HS-27A (cell line): Measurements from ENCODE around the gene ANO7.
"Not testable (repeated sequence)": the region's sequence is repeated elsewhere in the genome, so short reads cannot be mapped to it uniquely, and the experiment has no call there.

Source experiments
- DNase-seq: peaks from one replicate; pipeline ENCODE4 v3.0.0-alpha.2; 2012; ENCODE audit warnings: low read depth, missing footprints

Gene ANO7

DNA sequence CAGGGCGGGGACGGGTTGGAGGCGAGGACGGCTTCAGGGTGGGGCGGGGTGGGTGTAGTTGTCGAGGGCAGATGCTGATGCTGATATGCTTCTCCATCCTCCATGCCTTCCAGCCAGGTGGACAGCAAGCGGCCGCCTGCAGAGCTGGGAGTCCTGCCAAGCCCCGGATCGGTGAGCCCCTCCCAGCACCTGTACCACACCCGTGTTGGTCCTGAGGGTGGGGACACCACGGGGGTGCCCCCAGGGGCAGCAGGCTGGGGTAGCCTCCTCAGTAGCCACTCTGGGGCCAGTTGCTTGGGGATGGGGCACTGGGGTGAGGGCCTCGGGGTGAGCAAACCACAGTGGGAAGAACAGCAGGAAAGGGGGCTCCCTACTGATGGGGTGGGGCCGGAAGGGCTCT, 2.6 kb downstream of the ANO7 start:
- DNase-seq = no peak

DNA sequence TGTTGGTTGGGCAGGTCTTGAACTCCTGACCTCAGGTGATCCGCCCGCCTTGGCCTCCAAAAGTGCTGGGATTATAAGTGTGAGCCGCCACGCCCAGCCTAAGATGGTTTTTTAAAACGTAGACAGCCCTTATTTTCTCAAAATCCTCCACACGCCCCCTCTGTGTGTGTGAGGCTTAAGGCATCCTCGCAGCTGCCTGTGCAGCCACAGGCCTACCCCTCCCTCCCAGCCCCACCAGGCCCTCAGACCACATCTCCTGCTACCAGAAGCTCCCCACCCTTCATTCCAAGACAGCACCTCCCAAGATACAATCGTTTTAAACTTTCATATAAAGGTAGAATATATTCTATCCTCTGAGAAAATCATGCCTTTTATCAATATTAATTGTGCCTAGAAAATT, 4.8 kb downstream of the ANO7 start:
- no peak for DNase-seq

DNA sequence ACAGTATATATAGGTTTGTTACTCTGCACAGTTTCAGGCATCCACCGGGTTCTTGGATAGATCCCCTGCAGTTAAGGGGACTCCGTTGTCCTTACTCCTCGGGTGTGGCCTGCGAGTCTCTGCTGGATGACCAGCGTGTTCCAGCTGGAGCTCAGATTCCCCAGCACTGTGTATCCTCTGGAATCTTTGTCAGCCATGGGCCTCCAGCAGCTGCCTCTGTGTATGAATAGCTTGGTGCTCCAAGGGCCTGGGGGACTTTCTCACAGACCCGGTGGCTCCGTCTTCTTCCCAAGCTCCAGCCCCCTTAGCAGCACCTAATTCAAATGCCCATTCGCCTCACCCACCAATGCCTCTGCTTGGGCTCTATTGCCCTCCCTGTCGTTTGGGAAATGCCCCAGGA, 6.3 kb downstream of the ANO7 start:
- no peak for DNase-seq

DNA sequence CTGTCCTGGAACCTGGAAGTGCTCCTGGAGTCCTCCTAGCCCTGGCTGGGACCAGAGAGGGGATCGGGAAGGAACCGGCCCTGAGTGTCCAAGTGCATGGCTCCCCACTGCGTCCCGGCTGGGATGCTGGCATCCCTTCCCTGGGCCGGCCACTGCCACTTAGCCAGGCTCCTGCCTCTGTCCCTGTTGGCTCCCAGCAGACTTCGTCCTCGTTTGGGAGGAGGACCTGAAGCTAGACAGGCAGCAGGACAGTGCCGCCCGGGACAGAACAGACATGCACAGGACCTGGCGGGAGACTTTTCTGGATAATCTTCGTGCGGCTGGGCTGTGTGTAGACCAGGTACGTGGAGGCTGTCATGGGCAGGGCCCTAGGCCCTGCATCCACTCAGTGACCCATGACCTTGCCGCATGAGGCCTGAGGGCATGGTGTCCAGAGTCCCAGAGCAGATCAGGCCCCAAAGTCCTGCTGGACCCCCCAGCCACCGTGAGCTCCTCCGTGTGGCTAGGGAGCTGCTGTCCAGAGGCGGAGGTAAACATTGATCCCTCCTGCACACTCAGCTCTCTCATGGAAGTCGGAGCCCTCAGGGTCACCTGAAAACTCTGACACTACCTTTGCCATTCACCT, 7.1 kb downstream of the ANO7 start:
- DNase-seq = no peak

DNA sequence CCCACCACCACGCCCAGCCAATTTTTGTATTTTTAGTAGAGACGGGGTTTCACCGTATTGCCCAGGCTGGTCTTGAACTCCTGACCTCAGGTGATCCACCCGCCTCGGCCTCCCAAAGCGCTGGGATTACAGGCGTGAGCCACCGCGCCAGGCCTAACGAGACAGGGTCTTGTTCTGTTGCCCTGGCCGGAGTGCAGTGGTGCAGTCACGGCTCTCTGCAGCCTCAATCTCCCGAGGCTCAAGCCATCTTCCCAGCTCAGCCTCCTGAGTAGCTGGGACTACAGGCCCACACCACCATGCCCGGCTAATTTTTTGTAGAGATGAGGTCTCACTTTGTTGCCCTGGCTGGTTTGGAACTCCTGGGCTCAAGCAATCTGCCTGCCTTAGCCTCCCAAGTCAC, 8.8 kb downstream of the ANO7 start:
- DNase-seq = not testable (repeated sequence)

DNA sequence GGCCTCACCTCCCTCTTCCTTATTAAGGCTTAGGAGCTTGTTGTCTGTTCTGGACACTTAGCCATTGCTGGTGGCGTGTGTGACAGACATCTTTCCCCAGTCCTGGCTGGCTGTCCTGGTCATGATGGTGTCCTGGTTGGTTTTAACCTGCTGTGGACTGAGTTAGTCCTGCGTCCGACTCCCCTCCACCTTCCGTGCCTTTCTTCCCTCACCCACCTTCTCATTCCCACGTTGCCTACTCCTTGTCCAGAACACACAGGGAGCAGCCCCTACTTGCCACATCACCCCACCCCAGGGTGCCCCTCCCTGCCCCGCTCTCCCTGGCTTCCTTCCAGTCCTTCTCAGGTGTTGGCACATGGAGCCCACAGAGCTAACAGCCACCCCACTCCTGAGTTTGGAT, 9.5 kb downstream of the ANO7 start:
- DNase-seq = no peak

DNA sequence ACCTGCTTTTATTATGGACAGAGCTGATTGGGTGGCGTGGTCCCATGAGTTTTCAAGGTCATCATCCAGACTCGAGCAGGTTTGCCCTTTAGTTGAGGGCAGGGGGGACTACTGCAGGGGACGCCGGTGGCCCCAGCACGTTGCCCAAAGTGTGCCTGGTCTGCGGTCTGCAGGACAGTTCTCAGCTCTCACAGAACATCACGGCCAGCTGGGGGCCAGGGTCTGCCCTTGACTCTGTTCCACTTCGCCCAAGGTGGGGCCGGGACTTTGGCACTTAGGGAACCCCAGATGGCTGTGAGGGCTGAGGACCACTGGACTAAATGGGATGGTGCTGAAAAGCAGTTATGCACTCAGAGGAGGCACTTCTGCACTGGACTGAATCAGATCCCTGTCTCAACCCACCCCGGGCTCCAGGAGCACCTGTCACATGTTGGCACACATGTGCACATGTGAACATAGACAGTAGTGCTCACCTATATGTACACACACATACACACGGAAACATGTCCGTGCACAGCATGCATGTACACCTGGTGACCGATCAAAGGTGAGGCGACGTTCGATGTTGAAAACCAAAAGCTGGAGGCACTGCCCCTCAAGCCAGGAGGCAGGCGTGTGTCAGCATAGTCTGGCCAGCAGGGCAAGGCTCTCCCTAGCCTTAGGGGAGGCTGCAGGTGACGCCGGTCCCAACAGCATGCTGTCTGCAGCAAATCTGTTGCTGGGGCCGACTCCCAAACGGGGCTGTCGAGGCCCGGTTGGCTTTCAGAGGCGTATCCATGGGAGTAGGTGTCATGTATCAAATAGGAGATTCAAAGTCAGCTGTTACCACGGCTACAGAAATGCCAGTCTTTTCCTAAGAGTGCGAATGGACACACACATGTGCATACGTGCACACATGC, 10.2 kb downstream of the ANO7 start:
- no peak for DNase-seq

DNA sequence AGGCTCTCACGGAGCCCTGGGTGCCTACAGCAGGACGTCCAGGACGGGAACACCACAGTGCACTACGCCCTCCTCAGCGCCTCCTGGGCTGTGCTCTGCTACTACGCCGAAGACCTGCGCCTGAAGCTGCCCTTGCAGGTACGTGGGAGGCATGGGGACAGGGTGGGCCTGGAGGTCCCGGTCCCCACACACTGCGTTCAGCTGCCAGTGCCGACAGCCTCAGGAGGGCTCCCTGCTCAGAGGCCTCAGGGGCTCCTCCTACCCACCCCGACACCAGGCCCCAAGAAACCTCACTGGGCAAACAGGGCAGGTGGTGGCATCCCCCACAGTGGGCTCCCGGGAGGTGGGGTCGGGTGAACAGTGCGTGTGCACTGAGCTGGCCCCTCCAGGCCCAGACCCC, 10.8 kb downstream of the ANO7 start:
- DNase-seq = no peak

DNA sequence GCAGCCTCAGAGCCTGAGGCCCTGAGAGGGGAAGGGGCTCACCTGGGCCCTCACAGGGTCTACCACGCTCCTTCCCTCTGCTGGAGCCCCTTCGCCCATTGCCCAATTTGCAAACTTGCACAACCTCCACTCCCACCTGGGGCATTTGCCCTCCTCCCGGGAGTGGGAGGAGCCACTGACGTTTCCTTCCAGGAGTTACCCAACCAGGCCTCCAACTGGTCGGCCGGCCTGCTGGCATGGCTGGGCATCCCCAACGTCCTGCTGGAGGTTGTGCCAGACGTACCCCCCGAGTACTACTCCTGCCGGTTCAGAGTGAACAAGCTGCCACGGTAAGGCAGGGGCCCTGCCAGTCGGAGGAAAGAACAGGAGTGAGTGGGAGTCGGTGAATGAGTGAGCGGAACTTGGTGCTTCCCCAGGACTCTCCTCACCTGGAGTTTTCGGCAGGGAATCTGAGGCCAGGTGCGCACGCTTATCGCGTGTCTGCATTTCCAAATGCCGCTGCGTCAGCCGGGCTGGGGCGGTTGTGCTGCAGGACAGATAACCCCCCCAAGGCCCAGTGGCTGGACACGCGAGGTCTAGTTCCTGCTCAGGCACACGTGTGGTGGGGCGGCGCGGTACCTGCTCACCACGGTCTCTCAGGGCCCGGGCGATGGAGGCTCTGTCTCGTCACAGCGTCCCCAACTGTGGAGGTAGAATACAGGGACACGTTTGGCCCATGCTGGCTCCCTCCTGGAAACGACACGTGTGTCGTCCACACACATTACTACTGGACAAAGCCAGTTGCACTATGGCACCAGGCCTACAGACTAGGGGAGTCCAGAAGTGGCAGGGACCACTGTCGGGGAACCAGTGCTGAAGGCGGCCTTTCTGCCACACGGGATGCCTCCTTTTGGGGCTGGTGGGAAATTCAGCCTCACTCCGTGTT, 11.7 kb downstream of the ANO7 start:
- no peak for DNase-seq

DNA sequence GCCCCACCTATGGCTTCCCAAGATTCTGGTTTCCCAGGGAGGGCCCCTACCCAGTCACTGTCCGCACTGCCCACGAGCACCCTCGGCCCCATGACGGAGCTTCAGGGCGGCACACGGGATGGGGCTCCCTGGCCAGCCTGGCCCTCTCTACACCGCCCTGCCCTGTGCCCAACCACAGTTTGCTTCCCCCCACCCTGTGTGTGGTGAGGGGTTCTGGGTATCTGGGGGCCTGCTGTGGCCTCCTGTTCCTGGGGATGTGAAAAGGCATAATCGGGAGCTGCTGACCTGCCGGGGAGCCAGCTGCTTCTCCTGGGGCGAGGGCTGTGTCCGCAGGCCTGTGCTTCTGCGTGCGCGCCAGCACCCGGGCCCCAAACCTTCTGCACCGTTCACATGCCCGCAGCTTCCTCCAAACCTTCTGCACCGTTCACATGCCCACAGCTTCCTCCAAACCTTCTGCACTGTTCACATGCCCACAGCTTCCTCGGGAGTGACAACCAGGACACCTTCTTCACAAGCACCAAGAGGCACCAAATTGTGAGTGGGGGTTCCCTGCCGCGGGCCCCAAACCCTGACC, 12.4 kb downstream of the ANO7 start:
- no peak for DNase-seq

DNA sequence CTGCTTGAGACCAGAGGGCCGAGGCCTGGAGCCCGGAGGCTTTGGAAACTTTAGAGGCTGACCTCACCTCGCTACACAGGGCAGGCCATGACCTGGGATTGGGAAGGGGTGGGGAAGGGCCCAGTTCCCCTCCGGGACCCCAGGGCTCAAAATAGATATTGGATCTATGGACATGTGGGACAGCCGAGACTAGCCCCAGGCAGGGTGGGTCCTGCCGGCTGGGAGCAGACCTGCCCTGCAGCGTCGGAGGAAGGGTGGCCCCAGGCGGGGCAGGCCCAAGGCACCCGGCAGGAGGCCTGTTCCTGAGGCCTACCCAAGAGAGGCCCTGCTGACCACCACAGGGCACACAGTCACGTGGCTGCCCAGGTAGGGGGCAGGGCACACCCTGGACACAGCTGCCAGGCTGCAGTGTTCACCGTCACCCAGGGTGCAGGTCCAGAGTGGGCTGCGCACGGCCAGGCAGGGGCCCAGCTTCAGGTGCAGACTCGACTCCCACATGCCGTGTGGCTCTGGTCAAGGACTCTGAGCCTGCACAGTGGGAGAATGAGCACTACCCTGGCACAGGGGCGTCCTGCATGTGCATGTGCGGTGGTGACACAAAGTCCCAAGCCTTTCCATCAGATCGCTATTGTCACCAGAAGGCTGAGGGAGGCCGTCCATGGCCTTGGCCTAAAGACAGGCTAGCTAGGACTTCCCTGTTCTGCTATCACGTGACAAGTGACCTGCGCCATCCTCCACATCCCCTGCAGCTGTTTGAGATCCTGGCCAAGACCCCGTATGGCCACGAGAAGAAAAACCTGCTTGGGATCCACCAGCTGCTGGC, 13.2 kb downstream of the ANO7 start:
- DNase-seq = no peak

DNA sequence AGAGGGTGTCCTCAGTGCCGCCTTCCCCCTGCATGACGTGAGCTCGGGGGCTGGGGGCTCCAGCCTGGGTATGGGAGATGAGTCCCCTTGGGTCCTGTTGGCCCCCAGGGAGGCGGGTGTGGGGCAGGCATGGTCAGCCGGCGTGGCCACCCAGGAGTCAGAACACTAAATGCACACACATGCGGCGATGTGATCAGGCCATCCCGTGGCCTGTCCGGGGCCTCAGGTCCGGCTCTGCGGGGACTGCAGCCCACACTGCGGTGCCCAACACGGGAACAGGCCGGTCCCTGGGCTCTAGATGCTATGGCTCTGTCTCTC, 13.8 kb downstream of the ANO7 start:
- no peak for DNase-seq

DNA sequence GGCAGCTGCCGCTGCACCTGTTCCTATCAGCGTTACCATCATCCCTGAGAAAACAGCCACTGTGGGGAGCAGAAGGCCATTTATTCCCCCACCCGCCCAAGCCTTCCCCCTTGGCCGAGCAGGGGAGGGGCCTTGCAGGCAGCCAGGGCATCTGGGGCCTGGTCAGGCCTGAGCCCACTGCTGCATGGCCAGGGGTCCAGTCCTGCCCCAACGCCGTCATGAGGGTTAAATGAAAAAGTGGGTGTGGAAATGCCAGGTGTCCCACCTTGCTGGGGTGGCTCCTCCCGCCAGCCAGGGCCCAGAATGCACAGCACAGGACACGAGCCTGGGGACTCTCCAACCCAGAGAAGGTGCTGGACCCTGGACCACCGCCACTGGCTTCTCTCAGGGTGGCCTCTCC, 14.2 kb downstream of the ANO7 start:
- no peak for DNase-seq

DNA sequence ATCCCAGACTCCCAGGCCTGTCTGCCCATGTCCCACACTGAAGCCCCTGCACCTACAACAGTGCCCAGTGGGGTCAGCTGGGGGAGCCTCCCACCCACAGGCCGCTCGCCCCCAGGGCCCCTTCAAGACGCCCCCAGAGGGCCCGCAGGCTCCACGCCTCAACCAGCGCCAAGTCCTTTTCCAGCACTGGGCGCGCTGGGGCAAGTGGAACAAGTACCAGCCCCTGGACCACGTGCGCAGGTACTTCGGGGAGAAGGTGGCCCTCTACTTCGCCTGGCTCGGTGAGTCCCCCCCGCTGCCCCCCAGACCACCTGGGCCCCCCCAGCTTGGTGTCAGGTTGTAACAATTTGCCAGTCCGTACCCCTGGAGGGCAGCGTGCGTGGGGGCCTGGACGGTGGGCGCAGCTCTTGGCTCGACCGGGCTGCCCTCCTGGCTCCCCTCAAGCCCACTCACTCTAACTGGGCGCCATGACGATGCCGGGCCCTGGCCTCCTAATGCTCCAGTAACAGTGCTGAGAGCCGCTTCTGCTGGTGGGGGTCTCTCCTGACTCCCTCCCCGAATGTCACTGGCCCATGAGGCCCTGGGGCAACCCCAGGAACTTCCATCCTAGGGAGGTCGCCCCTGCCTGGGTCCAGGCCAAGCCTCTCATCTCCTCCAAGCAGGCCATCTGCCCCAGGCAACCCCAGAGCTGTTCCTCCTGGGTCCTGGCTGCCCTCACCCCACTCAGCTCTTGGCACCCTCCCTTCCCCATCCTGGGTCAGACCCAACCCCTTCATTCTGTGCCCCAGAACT, 14.9 kb downstream of the ANO7 start:
- DNase-seq = no peak

DNA sequence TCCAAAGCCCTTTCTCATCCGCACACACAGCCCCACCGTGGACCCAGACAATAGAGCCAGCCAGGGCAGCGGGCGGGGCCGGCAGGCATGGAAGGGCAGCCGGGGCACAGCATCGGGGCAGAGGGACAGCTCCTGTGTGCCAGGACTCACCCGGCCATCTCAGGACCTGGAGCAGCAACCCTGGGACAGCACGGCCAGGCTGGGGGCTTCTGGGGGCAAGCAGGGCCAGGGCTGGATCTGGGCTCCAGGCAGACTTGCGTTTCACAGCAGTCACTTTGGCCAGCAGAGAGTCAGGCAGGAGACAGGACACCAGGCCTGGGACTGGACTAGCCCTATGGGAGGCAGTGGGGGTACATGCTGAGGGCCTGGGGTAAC, 15.5 kb downstream of the ANO7 start:
- no peak for DNase-seq

DNA sequence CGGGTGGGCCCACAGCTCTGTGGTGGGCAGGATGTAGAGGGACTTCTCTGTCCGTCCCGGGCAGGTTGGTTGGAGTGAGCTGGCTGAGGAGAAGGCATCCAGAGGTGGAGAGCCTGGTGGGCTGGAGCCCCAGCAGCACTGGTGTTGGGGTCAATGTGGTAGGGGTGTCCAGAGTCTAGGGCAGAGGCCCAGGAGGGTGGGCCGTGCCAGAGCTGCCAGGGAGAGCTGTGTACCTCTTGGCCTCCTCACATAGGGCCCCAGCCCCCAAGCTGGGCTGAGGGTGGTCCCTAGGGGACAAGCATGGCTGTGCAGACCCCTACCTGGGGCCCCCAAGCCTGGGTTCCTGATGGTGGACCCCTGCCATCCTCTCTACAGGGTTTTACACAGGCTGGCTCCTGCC, 16.0 kb downstream of the ANO7 start:
- no peak for DNase-seq

DNA sequence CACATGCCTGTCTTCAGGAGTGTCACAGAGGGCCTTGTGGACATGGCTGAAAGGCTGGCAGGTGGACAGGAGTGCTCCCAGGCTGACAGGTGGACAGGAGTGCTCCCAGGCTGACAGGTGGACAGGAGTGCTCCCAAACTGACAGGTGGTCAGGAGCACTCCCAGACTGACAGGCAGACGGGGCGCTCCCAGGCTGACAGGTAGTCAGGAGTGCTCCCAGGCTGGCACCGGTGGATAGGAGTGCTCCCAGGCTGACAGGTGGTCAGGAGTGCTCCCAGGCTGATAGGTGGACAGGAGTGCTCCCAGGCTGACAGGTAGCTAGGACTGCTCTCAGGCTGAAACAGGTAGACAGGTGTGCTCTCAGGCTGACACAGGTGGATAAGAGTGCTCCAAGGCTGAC, 16.6 kb downstream of the ANO7 start:
- no peak for DNase-seq

DNA sequence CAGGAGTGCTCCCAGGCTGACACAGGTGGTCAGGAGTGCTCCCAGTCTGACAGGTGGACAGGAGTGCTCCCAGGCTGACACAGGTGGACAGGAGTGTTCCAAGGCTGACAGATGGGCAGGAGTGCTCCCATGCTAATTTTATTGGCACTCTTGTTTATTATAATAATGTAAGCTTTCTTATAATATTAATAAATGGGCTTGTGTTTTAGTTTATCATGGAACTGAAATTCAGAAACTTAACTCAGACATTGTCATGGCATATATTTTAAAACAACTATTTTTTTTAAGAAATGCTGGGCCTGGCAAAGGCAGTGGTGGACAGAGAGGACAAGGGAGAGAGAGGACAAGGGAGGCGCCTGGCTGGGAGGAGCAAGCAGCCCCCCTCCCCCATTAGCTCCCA, 18.7 kb downstream of the ANO7 start:
- DNase-seq = no peak

DNA sequence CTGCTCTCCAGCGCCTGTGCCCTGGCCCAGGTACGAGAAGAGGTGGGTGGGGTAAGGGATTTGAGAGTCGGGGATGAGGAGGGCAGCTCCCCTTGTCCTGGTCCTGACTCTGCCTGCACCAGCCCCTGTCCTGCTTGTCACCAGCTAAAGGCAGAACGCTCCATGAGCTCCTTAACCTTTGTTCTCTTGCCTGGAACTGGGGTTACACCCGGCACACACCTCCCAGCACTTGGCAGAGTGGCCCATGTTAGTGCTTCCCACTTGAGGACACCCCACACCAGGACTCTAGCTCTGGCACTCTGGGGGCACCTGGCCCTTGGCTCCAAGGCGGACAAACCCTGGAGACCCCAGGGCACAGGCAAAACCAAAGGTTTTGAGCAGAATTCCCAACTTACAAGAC, 19.2 kb downstream of the ANO7 start:
- no peak for DNase-seq

DNA sequence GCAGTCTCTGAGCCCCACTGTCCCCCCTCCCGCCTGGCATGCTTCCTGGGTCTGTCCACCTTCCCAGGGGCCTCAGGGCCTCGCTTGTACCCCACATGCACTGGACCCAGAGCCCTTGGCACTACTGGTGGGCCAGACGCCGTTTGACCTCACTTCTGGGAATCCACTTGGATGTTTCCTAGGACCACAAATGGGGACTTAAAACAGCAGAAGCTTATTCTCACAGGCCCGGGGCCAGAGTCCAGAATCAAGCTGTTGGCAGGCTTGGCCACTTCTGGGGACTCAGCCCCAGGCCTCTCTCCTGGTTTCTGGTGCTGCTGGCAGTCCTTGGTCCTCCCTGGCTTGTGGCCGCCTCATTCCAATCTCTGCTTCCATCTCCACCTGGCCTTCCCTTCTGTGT, 19.6 kb downstream of the ANO7 start:
- DNase-seq = no peak

DNA sequence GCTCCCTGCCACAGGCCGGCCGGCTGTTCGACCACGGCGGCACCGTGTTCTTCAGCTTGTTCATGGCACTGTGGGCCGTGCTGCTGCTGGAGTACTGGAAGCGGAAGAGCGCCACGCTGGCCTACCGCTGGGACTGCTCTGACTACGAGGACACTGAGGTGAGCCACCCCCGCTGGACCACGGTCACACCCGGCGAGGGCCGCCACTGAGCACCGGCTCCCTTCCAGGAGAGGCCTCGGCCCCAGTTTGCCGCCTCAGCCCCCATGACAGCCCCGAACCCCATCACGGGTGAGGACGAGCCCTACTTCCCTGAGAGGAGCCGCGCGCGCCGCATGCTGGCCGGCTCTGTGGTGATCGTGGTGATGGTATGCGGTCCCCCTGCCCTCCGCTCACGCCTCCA, 20.8 kb downstream of the ANO7 start:
- DNase-seq = no peak
